Measurements from ENCODE around the gene C4B. TPM values are rescaled to one million over a fixed set of nuclear protein-coding genes. Genes with fewer than 3 reads are reported as not detected.

Gene C4B
- total and polyA plus RNA-seq, 9 of the 15 experiments (the other 6 are each of a cell fraction or from before 2014, with no cell fraction given): 0.32 to 8.8 (median 5.4) TPM

GRCh38 chr6:31969712-31970603, 44.6 kb upstream of the C4B start (continued):
- TF ChIP-seq MNT (conservative IDR thresholded peaks at IDR 0.05): peak in 1 of 2 experiments; percentile 52; a peak in 2 of 4 replicates
- TF ChIP-seq RFX7 (CRISPR knock-in tag; IDR thresholded peaks at IDR 0.05): no peak
- no peak for TF ChIP-seq ZFP91 (CRISPR knock-in tag; IDR thresholded peaks at IDR 0.05)
- TF ChIP-seq ZNF23 (CRISPR knock-in tag; IDR thresholded peaks at IDR 0.05): no peak
- TF ChIP-seq EP400 (IDR thresholded peaks at IDR 0.05): peak; percentile 62
- no peak for TF ChIP-seq ZNF174 (CRISPR knock-in tag; IDR thresholded peaks at IDR 0.05)
- no peak for TF ChIP-seq ZNF146 (CRISPR knock-in tag; IDR thresholded peaks at IDR 0.05; ENCODE audit: unreplicated experiment)
- TF ChIP-seq RBM14 (IDR thresholded peaks at IDR 0.05; ENCODE audit: borderline replicate concordance, insufficient read depth, low read depth, low read length): no peak
- TF ChIP-seq FUS (optimal IDR thresholded peaks at IDR 0.05; ENCODE audit: low read depth, low read length): no peak
- TF ChIP-seq ZNF239 (CRISPR knock-in tag; IDR thresholded peaks at IDR 0.05): no peak
- no peak for TF ChIP-seq TBP (optimal IDR thresholded peaks at IDR 0.05; ENCODE audit: low read depth, low read length)
- peak; percentile 94 for TF ChIP-seq FOSL1 (tag; conservative IDR thresholded peaks at IDR 0.05)
- no peak for TF ChIP-seq DLX4 (CRISPR knock-in tag; IDR thresholded peaks at IDR 0.05)
- no peak for TF ChIP-seq PREB (CRISPR knock-in tag; IDR thresholded peaks at IDR 0.05)
- no peak for TF ChIP-seq PHTF2 (CRISPR knock-in tag; IDR thresholded peaks at IDR 0.05)
- no peak for TF ChIP-seq CSDE1 (IDR thresholded peaks at IDR 0.05)
- TF ChIP-seq ZBTB8A (IDR thresholded peaks at IDR 0.05; ENCODE audit: partially characterized antibody): no peak
- no peak; a peak in 1 of 4 replicates for TF ChIP-seq FOXK2 (conservative IDR thresholded peaks at IDR 0.05 in 1 of 2, IDR thresholded peaks at IDR 0.05 in 1 of 2; ENCODE audit: low read depth in 2 of 2)
- TF ChIP-seq ZBTB11 (CRISPR knock-in tag; IDR thresholded peaks at IDR 0.05): peak in 1 of 3 experiments; percentile 19; a peak in 2 of 6 replicates

Data from K562 (cell line).